GOT3 (cell line): ENCODE measurements around the gene HDAC11.

Experiments
- DNase-seq: peaks from one replicate; lab custom pipeline; 2025; ENCODE audit warnings: mixed read lengths; lab: John Stamatoyannopoulos, UW

Gene HDAC11

GRCh38 chr3:13542142-13542541, 62.0 kb downstream of the HDAC11 start:
- DNase-seq: no peak

GRCh38 chr3:13543253-13543652, 63.1 kb downstream of the HDAC11 start:
- no peak for DNase-seq

GRCh38 chr3:13544293-13544831, 64.3 kb downstream of the HDAC11 start:
- no peak for DNase-seq

DNA sequence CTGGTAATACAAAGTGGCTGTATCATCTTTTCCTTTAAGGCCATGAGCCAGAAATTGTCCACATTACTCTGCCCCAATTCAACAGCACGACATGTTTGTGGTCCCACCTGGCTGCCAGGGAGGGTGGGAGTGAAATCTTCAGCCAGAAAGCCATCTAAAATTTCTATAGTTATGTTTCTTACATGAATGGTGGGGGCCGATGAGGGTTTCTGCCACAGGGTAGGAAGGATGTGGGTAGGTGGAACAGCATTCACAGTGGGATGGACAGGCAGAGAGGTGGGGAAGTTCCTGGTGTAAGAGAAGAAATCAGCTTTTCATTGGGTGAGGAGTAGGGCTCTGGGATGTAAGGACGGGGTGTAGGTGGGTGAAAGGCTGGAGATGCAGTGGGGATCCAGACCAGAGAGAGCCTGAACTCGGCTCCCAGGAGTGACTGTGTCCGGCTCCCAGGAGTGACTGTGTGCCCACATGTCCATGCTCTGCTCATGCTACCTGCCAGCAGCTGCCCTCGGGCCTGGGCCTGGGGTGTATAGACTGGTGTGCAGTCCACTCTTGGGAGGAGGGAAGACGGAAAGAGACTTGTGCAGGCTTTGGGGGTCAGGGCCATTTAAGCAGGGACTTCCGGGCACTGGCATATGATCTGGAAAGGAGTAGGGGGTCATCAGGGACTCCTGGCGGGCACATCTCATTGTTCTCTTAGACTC, 65.0 kb downstream of the HDAC11 start:
- no peak for DNase-seq

DNA sequence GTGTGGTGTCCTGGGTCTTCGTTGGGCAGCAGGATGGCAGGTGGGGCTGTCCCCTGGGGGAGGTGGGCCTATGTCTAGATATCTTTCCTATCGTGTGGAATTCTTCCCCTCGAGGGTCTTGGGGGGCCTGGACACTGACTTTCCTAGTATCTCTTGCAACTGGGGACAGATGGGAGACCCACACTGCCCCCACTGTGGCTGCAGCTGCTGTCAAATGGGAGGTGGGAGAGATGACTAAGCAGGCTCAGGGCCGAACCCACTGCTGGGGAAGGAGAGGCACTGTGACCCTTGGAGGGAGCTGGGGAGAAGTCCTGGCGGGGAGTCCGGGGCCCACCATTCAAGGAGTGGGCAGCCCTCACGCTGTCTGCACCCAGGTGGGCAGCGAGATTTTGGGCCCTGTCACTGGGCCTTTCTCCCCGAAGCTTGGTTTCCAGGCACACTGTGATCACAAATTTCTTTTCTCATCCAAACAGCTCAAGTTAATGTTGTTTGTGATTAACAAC, 65.9 kb downstream of the HDAC11 start:
- DNase-seq: no peak

- no peak for DNase-seq
These were observed 66.6 kb downstream of the HDAC11 start for GRCh38 chr3:13546667-13547171.

DNA sequence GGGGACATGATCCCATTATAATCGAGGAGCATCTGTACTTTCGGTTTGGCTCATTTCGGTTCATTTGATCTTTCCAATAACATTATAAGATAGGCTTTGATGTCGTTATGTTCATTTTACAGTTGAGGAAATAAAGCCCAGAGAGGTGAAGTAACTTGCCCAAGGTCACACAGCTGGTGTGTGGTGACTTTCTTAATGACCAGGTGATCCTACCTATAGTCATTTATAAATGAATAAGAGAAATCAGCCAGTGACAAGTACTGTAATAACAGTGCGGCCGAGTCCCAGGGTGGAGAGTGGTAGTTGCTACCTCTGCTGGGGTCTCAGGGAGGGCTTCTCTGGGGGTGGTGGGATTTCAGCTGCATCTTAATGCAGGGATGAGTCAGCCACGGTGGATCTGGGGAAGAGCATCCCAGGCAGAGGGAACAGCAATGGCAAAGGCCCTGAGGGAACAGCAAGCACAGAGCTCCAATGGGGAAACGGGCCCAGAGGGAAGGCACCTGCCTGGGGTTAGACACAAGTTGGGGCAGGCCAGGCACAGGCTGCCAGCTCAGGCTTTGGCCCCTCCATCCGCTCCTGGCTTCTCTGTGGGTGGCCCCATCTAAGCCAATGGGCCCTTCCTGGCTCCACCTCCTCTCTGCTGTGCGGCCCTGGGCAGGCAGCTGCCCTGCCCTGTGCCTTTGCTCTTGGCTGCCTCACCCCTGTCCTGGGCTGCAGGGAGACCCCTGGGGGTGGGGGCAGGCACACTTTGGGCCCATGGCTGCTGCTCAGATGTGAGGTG, 67.7 kb downstream of the HDAC11 start:
- DNase-seq: no peak

DNA sequence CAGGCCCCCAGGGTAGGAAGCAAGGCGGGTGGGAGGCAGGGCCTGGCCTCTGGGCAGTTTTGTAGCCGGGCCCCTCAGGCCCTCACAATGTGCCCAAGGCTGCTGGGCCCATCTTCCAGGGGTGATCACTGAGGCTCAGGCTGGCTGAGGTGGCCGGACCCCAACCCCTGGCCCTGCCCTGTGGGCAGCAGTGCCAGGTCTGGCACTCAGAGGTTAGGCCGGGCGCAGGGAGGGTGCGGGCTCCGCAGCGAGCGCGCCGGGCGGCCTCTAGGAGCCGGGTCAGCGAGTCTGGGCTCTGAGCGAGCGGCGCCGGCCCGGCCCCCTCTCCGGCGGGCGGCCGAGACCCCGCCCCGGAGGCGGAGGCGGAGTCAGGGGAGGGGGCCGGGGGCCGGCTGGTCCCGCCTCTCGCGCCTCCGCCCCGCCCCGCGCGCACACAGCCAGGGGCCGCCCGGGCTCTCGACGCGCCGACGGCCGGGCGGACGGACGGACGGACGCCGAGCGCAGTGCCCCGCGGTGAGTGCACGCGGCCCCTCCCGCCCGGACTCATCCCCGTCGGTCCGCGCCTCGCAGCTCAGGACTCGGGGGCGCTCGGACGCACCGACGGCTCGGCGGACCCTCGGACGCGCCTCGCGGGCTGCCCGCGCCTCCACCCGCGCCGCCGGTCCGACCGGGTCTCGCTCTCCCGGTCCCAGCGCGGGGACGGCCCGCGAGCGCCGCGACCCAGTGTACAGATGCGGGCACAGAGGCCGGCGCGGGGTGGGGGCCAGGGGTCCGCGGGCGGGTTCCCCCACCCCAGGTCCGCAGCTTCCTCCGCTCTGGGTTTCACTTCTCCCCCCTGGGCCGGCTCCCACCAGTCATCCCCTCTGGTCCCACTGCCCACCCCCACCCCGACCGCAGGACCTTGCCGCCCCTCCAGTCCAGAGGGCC, 68.9 kb downstream of the HDAC11 start, which contains the start of gene FBLN2:
Gene FBLN2, plus strand, starts transcription at position 430 of the 927 bp plus-strand sequence. CDS start 21,231 bp downstream, outside the sequence.
- no peak for DNase-seq

GRCh38 chr3:13549623-13550422, 69.7 kb downstream of the HDAC11 start:
- no peak for DNase-seq

- no peak for DNase-seq
These were observed 70.3 kb downstream of the HDAC11 start for GRCh38 chr3:13550423-13550690.

DNA sequence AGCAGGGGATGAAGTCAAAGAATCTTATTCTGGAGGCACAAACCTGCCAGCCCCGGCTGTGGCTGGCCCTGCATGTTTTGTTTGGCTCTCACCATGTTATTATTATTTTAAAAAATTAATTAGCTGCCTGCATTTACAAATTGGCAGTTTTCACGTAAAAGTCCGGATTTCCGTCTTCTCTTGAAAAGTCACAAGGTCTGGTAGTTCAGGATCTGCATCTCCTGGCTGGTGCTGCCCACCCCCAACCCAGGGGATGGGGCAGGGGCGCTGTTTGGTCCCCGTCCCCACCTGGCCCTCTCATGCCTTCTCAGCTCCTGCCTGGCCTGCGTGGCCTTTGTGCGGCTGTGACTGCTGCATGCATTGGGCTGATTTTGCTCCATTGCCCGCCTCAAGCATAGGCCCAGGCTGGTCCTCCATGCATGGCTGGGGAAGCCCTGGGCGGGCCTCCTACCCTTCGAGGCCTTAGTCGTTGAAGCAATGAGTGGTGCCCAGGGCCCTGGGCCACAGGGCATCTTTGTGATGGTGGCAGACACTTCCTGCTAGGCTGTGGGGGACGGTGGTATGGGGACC, 70.8 kb downstream of the HDAC11 start:
- DNase-seq: no peak

DNA sequence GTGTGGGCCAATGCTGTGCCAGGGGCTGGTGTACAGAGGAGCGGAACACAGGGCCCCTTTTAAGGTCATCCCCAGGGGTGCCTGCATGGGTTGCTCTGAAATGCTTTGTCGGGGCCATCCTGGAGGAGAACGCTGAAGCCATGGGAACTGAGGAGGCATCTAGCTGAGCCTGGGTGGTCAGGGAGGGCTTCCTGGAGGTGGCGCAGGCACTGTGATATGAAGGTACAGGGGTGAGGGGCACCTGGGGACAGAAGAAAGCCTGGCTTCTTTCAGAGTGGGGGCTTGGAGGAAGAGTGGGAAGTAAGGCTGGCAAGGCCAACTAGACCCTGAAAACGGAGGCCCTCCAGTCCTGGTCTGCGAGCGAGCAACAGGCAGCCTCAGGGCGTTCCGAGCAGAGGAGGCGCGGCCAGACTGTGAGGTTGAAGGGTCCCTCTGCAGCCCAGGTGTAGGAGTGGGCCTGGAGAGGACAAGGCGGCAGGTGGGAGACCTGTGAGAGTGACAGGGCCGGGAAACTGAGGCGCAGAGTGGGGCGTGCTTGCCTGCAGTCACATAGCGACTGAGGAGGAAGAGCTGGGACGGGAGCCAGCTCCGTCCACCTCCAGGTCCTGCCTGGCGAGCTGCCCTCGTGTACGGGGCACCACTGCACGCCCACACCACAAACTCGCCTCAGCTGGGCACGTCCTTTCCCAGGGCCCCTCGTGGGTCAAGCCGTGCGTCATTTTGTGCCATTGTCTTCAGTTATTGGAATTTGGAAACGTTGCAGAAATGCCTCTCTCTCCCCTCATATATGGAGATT, 72.9 kb downstream of the HDAC11 start:
- DNase-seq: no peak

DNA sequence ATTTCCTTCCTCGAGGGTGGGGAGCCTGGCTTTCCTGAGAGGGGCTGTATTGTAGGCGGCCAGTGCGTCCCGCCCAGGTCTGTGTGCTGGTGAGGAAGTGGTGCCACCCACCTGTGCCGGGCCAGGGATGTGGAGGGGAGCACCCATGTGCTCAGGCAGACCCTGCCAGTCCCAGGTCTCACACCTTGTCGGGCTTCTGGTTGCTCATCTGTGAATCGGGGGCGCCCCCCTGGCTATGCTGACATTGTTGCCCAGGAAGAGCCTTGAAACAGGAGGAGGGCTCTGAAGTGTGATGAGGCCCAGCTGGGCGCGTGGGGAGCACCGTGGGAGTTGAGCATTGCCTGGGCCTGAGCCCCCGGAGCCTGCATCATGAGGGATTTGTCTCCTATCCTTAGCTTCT, 73.6 kb downstream of the HDAC11 start:
- DNase-seq: no peak

DNA sequence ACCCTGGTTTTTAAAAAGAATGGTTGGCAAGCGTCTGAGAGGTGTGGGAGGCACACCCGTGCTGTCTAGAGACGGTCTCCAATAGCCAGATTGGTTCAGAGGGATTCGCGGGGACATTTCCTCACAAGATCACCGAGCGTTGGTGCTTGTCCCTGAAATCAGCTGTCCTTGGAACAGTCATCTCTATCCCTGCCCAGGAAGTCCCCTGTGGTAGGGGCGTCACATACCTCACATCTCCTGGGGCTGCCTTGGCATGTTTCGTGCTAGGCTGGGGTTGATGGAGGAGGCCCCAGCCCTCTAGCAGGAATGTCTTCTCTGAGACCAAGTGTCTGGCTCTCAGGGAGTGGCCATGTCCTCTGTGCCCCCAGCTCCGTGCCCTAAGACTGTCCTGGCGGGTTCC, 75.6 kb downstream of the HDAC11 start:
- DNase-seq: no peak
